HepG2 (cell line): ENCODE results near the gene PRKAB1.

ENCODE experiments used
- KDM5A ChIP-seq: fragments of 200-600 bp; sonication (generic); IDR thresholded peaks from 2 replicates; pipeline ENCODE4 v1.7.0; 2018; ENCODE audit warnings: antibody characterized with exemption, mild to moderate bottlenecking, low read length, borderline replicate concordance
- POLR2AphosphoS2 ChIP-seq: IDR thresholded peaks from 2 replicates; pipeline ENCODE4 v1.6.1; 2011; ENCODE audit warnings: low read depth, low read length, improper control_type of control experiment
- SAP130 ChIP-seq: IDR thresholded peaks from 2 replicates; pipeline ENCODE4 v1.6.1; 2016; ENCODE audit warnings: low read depth
- SP1 ChIP-seq, 2 experiments: fragments of 450-650 bp in 1 of 2; sonication (generic) in 1 of 2; formaldehyde crosslinking in 1 of 2; IDR thresholded peaks; 2 replicates each; pipeline versions ENCODE4 v1.4.0 to v1.6.1; 2016 to 2020; ENCODE audit warnings: missing genetic modification reagents in 1 of 2
- ZNF263 ChIP-seq: sonication (generic); formaldehyde crosslinking; IDR thresholded peaks from 2 replicates; pipeline ENCODE4 v1.4.0; 2020; ENCODE audit warnings: missing genetic modification reagents

GRCh38 chr12:119620490-119620889 is 47.4 kb upstream of the PRKAB1 start:
- no peak for TF ChIP-seq POLR2AphosphoS2
- TF ChIP-seq SP1 (IDR thresholded peaks at IDR 0.05), result no peak
- no peak for TF ChIP-seq SP1 (CRISPR knock-in tag; IDR thresholded peaks at IDR 0.05)
- no peak for TF ChIP-seq KDM5A
- TF ChIP-seq SAP130 (CRISPR knock-in tag), result no peak
- TF ChIP-seq ZNF263 (CRISPR knock-in tag), result no peak
